GM18520 (cell line): ENCODE measurements around the gene WHAMM.
"Not testable (repeated sequence)": the region's sequence is repeated elsewhere in the genome, so short reads cannot be mapped to it uniquely, and the experiment has no call there.

Experiments used
- ATAC-seq: cut with Tn5 transposase; IDR thresholded peaks from one replicate; pipeline ENCODE4 v1.9.1; 2021; ENCODE audit not compliant: unreplicated experiment

Gene WHAMM

GRCh38 chr15:82865581-82865980, 56.2 kb downstream of the WHAMM start:
- ATAC-seq: not testable (repeated sequence)

GRCh38 chr15:82865981-82866380, 56.6 kb downstream of the WHAMM start:
- ATAC-seq: not testable (repeated sequence)

- ATAC-seq: no peak
These were observed 61.4 kb downstream of the WHAMM start for GRCh38 chr15:82870727-82871320.

DNA sequence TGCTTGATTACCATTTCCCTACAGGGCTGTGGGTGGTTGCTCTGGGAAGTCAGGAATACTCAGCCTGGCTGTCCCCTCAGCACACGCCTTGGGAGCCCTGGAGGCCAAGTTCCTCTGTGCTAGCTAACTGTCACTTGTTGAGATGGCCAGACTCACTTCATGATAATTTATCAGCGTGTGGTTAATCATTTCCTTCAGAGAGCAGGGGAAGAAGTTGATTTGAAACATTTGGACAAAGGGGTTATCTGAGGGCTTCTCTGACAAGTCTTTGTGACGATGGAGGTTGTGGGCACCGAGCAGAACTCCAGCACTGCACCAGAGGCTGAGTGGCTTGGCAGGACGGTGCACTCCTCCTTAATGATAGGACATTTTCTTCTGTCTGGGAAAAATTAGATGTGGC, 61.9 kb downstream of the WHAMM start:
- ATAC-seq: no peak

GRCh38 chr15:82871832-82872484, 62.5 kb downstream of the WHAMM start:
- ATAC-seq: no peak

GRCh38 chr15:82873000-82873680, 63.7 kb downstream of the WHAMM start:
- ATAC-seq: no peak

DNA sequence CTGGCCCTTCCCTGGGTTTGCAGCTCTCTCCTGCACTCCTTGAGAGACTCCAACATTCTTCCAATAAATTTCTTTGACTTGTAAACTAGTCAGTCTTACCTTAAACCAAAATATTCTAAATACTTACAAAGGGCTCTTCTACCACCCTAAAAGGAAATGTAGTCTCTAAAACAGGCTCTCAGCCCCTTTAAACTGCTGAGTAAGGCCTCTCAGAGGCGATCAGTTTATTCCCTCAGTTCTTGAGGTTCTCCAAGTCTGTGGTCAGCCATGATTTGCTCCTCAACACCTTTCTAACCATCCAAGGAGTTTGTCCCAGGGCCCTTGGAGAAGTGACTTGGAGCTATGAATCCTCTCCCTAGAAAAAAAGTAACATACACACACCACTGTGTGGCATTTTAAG, 64.8 kb downstream of the WHAMM start:
- ATAC-seq: no peak

- ATAC-seq: no peak
These were observed 65.5 kb downstream of the WHAMM start for GRCh38 chr15:82874961-82875360.

- no peak for ATAC-seq
These were observed 66.1 kb downstream of the WHAMM start for GRCh38 chr15:82875411-82876003.

DNA sequence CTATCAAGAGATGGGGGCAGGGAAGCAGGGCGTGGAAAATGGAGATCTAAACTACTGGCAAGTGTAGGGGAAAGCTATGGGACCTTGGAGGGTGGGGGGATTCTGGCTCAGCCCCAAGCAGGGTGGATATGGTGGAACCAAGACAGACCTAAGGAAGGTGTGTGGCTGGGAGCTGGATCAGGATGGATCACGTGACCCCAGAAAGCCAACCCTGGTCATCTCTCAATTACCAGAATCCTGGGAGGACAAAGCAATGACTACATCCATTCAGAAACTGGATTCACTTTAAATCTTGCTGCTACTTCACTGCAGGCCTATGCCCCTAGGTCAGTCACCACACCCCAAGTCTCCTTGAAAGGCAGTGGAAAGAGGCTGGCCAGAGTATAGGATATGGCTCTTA, 68.4 kb downstream of the WHAMM start:
- no peak for ATAC-seq

DNA sequence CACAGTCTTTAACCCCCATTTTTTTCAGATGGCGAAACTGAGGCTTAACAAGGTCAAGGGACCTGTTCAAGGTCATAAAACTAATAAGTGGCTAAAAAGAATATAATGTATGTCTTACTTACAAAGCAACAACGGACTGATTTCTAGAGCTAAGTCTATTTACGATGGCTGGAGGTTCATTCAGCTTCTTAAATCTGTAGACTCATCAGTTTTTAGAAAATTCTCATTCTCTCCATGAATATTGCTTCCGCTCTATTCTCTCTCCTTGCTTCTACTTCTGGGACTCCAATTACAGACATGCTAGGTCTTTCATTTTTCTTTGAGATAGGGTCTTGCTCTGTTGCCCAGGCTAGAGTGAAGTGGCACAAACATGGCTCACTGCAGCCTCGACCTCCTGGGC, 68.9 kb downstream of the WHAMM start:
- ATAC-seq: no peak

GRCh38 chr15:82880704-82881103, 71.3 kb downstream of the WHAMM start:
- ATAC-seq: no peak

DNA sequence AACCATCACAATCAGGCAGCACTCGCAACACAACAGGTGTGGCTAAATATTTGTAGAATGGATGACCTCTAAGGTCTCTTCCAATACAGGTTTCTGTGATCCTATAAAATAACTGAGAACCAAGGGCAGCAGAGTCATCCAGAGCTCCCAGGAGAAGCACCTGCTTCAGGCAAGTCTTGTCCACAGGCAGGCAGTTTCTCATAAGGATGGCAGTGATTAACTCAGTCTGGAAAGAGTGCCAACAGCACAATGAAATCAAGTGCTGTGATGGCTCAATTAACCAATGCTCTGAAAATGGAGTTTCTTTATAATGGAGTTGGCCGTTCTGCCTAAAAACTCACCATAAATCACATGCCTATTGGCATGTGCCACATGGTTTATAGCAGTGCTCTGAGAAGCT, 72.3 kb downstream of the WHAMM start:
- ATAC-seq: no peak

GRCh38 chr15:82882273-82882928, 73.0 kb downstream of the WHAMM start:
- ATAC-seq: no peak
